GM18517 (cell line): ENCODE data around the gene ANO9.

ENCODE experiments used
- ATAC-seq: cut with Tn5 transposase; IDR thresholded peaks from one replicate; pipeline ENCODE4 v1.9.1; 2021; ENCODE audit warnings: mild to moderate bottlenecking, moderate library complexity; ENCODE audit not compliant: unreplicated experiment

Gene ANO9

GRCh38 chr11:372809-373715 is 68.7 kb downstream of the ANO9 start:
- no peak for ATAC-seq

DNA sequence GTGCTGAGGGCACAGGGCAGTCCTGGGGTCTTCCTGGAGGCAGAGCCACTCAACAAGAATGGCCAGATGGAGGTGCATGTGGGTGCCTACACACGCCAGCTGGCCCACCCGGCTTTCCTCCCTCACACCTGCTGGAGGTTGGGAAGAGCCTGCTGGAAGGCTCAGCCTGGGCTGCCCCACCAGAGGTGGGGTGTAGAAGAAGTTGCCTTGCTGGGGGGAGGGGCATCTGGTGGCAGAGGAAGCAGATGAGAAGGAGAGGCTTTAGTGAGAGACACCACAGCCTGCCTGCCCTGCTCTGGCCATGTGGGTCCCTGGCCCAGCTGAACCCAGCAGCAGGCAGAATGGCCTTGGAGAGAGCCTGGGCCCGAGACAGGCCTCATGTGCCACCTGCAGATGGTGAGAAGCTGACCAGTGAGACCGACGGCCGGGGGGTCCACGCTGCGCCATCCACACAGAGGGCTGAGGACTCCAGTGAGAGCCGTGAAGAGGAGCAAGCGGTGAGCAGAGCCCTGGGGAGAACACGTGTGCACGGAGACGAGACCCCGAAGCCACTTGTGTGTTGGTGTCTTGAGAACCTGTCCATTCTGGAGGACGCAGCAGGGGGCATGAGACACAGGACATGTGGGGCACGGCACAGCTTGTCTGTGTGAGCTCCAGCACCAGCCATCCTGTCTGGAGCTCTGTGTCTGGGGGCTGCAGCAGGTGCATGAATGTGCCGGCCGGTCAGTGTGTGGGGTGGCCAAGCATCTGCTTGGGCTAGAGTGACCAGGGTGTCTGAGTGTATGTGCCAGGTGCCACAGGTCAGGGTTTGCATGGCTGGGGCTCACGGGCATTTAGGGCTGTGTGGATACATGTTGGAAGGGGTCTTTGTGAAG is 69.9 kb downstream of the ANO9 start:
- no peak for ATAC-seq

DNA sequence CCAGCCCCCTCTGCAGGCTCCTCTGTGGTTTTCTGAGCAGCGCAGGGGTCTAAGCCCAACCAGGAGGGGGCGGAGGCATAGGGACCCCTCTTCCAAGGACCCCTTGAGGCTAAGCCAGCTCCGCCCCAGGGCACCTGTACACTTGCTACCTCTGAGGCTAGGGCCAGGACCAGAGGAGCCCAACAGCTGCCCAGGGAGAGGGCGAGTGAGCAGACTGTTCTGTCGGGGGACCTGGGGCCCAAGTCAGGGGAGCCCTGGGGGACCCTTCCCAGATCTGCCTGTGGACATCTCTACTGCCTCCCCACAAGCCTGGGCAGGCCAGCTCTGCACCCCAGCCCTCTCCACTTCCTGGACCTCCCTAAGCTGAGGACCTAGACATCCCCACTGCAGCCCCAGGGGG is 70.8 kb downstream of the ANO9 start:
- ATAC-seq, result no peak

DNA sequence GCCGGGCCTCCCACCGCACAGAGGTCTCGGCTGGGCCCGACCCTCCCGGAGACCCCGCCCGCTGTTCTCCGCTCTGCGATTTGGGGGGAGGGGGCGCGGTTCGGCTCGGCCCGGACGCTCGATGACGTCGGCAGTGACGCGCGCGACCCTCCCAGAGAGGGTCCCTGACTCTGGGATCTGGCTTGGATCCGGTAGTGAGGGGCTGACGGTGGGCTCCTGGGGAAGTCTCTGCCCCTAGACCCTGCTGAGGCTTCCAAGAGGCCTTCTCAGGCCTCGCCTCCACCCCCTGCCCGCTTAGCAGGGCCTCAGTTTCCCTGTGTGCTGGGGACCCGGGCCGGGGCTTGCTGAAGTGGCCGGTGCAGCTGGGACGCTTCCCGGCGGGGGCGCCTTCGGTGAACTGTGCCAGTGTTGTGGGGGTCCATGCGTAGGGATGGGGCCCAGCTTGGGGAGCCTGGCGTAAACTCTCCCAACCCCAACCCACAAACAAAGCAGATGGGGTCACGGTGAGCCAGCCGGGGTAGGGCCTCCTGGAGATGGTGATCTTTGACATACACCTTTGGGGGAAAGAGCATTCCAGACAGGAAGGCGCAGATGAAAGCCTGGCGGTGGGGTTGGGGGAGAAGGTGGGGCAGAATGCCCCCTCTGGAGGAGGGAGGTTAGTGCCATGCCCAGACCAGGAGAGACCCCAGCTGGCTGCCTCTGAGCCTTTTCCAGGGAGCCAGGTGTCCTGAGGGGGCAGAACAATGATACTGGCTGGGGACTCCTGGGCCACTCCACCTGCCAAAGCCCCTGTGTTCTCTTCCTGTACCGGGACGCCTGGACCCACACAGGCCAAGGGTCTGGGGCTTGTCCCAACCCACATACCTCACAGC is 71.5 kb downstream of the ANO9 start:
- ATAC-seq, result no peak

DNA sequence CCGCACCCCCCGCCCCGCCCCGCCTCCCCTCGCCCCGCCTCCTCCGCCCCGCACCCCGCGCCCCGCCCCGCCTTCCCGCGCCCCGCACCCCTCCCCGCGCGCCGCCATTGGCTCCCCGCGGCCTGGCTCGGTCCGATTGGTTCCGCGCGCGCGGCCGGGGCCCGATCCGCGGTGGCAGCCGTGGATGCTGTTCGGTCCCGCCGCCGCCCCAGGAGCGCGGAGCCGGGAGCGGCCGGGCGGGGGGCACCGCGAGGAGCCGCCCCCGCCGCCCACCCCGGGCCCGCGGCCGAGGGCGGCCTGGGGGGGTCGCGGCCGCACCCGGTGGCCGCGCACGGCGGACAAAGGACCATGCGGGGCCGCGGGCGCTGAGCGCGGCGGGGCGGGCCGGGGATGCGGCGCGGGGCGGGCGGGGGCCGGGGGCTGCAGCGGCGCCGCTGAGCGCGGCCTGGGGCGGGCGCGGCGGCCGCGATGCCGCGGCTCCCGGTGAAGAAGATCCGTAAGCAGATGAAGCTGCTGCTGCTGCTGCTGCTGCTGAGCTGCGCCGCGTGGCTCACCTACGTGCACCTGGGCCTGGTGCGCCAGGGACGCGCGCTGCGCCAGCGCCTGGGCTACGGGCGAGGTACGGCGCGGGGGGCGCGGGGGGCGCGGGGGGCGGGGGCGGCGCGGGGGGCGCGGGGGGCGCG is 72.3 kb downstream of the ANO9 start, which contains the start of gene B4GALNT4:
Gene B4GALNT4 (plus strand): TSS at position 164 of the 683 bp plus-strand sequence. CDS start 305 bp downstream, at position 469.
- ATAC-seq, result no peak

DNA sequence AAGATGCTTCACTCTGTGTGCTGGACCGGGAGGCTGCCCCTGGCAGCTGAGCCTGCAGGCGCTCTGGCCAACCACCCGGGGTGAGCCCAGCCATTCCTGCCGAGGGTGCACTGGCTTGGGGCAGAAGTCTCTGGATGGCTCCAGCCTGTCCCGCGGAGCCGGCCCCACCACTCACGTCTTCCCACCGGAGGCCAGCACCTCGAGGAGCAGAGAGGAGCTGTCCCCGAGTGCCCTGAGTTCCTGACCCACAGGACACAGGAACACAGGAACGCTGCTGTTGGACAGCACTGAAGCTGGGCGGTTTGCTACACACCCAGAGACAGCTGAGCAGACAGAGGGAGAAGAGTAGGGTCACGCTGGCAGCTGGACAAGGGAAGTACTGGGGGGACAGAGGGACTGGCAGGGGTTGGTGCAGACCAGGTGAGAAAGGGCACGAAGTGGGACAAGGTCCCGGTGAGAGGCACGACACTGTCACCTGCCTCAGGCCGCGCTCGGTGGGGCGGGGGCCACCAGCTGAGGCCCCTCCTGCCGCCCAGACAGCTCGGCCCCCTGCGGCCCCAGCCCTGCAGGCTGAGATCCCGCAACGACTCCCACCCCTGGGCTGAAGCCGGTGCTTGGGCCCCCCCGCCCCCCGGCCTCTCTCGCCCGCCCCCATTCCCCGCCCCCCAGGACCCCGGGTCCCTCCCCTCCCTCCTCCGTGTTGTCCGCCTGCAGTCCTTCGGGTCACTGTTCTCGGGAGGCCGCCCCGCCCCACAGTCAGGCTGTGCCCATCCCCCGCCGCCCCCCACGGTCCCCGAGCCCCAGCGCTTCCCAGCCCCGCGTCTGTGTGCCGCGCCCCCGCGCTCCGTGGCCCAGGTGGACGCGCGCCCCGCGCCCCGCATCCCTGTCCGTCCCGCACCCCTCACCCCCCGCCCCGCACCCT is 73.1 kb downstream of the ANO9 start:
- no peak for ATAC-seq

DNA sequence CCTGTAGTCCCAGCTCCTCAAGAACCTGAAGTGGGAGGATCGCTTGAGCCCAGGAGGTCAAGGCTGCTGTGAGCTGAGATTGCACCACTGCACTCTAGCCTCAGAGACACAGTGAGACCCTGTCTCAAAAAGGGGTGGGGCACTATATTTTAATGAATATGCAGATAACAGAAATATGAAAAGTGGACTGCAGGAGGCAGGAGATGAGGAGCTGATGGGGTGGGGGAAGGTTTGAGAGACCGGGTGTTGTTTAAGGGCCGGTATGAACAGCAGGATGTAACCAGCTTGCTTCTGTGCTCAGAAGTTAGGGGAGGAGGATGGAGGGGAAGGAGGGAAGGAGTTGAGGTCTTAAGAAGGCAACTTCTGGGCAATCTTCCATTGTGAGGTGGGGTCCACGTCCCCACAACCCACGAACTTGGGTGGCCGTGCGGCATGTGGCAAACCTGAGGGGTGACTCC is 73.8 kb downstream of the ANO9 start:
- no peak for ATAC-seq
